ENCODE data around the gene APBB1IP.
"Not testable (repeated sequence)": the region's sequence is repeated elsewhere in the genome, so short reads cannot be mapped to it uniquely, and the experiment has no call there.

The APBB1IP gene

GRCh38 chr10:26463986-26464385, 25.8 kb downstream of the APBB1IP start:
- DNase-seq (ENCODE audit: low spot score), result no peak

GRCh38 chr10:26464632-26465280, 26.6 kb downstream of the APBB1IP start:
- ChIA-PET CTCF (no interaction called here), POLR2A (ENCODE audit: low non-redundant PET) (no interaction called here)
- H3K27ac ChIP-seq, result no peak overlapping the region
- no peak for TF ChIP-seq CTCF (conservative IDR thresholded peaks at IDR 0.05; ENCODE audit: low read depth)
- no peak for DNase-seq (ENCODE audit: low spot score)

More at GRCh38 chr10:26463986-26464385, 25.8 kb downstream of the APBB1IP start:
- ChIA-PET POLR2A (ENCODE audit: low non-redundant PET) (no interaction called here), CTCF (no interaction called here)
- no peak overlapping the region for H3K27ac ChIP-seq
- TF ChIP-seq CTCF (conservative IDR thresholded peaks at IDR 0.05; ENCODE audit: low read depth), result no peak

GRCh38 chr10:26466531-26466930, 28.4 kb downstream of the APBB1IP start:
- POLR2A ChIA-PET (ENCODE audit: low non-redundant PET); H3K27ac ChIP-seq; DNase-seq (ENCODE audit: low spot score); CTCF ChIA-PET: not testable (repeated sequence)

- no peak for DNase-seq (ENCODE audit: low spot score)
- H3K27ac ChIP-seq, result no peak overlapping the region
- CTCF ChIA-PET, result interaction anchor here (0.6 kb wide), 1 partner anchor 772 kb away, joined by 4 read pairs; no protein-coding TSS in a partner anchor
- no peak for TF ChIP-seq CTCF (conservative IDR thresholded peaks at IDR 0.05; ENCODE audit: low read depth)
- POLR2A ChIA-PET (ENCODE audit: low non-redundant PET), result no interaction called here
Measured at GRCh38 chr10:26467639-26468038, 29.5 kb downstream of the APBB1IP start.

- H3K27ac ChIP-seq, result no peak overlapping the region
- TF ChIP-seq CTCF (conservative IDR thresholded peaks at IDR 0.05; ENCODE audit: low read depth), result no peak
- DNase-seq (ENCODE audit: low spot score), result no peak
- ChIA-PET POLR2A (ENCODE audit: low non-redundant PET) (no interaction called here), CTCF (interaction anchor here (0.6 kb wide), 1 partner anchor 773 kb away, joined by 4 read pairs; no protein-coding TSS in a partner anchor)
Measured at GRCh38 chr10:26468291-26468690, 30.1 kb downstream of the APBB1IP start.

- CTCF ChIA-PET, result no interaction called here
Measured at GRCh38 chr10:26468700-26469099, 30.6 kb downstream of the APBB1IP start.

GRCh38 chr10:26472492-26472778, 34.3 kb downstream of the APBB1IP start:
- no peak for DNase-seq (ENCODE audit: low spot score)
- ChIA-PET POLR2A (ENCODE audit: low non-redundant PET) (no interaction called here), CTCF (no interaction called here)
- H3K27ac ChIP-seq, result no peak overlapping the region
- TF ChIP-seq CTCF (conservative IDR thresholded peaks at IDR 0.05; ENCODE audit: low read depth), result no peak

More at GRCh38 chr10:26468700-26469099, 30.6 kb downstream of the APBB1IP start:
- H3K27ac ChIP-seq, result no peak overlapping the region
- TF ChIP-seq CTCF (conservative IDR thresholded peaks at IDR 0.05; ENCODE audit: low read depth), result no peak
- DNase-seq (ENCODE audit: low spot score), result no peak
- POLR2A ChIA-PET (ENCODE audit: low non-redundant PET), result no interaction called here

All from RWPE1 (cell line).